K562 (cell line): Measurements from ENCODE around the gene CFAP126. TPM values are rescaled to one million over a fixed set of nuclear protein-coding genes. Genes with fewer than 3 reads are reported as not detected.
A peak's percentile ranks its signal among the peaks of the same experiment; 100 is the strongest.

Experiments used
- BACH1 ChIP-seq: fragments of 200-800 bp; sonication (Bioruptor generic); IDR thresholded peaks from 2 replicates; pipeline ENCODE4 v1.6.1; 2016; ENCODE audit warnings: missing genetic modification characterization, missing compliant biosample characterization
- DACH1 ChIP-seq: fragments of 450-650 bp; IDR thresholded peaks from 2 replicates; pipeline ENCODE4 v1.6.1; 2018; ENCODE audit not compliant: partially characterized antibody
- E2F6 ChIP-seq, 2 experiments: IDR thresholded peaks; 2 replicates each; pipeline ENCODE4 v1.6.1; 2011; ENCODE audit warnings: borderline replicate concordance in 1 of 2, control low read depth in 1 of 2, low read depth in 1 of 2, low read length in 1 of 2, mild to moderate bottlenecking in 1 of 2, mixed read lengths in 1 of 2, moderate library complexity in 1 of 2; ENCODE audit not compliant: insufficient read depth in 1 of 2, insufficient read length in 1 of 2, poor library complexity in 1 of 2, severe bottlenecking in 1 of 2; ENCODE audit errors: extremely low read depth in 1 of 2
- ETV6 ChIP-seq, 3 experiments: fragments of 150-350 bp in 1 of 3; sonication (generic) in 1 of 3; formaldehyde crosslinking in 1 of 3; IDR thresholded peaks; 2 replicates each; pipeline versions ENCODE4 v1.6.1 to v1.8.0; 2014 to 2022; ENCODE audit warnings: borderline replicate concordance in 2 of 3, low read depth in 2 of 3, antibody characterized with exemption in 1 of 3, low read length in 1 of 3, mild to moderate bottlenecking in 1 of 3, missing genetic modification reagents in 1 of 3
- HDGF ChIP-seq: fragments of 450-650 bp; IDR thresholded peaks from 2 replicates; pipeline ENCODE4 v1.6.1; 2016
- L3MBTL2 ChIP-seq: fragments of 450-650 bp; IDR thresholded peaks from 2 replicates; pipeline ENCODE4 v1.6.1; 2016; ENCODE audit warnings: mild to moderate bottlenecking, moderate library complexity
- MIER1 ChIP-seq: fragments of 450-650 bp; IDR thresholded peaks from 2 replicates; pipeline ENCODE4 v1.6.1; 2016; ENCODE audit warnings: antibody characterized with exemption, mild to moderate bottlenecking, low read depth
- NONO ChIP-seq, 2 experiments: fragments of 200-400 bp in 1 of 2; fragments of 450-650 bp in 1 of 2; formaldehyde crosslinking in 1 of 2; IDR thresholded peaks; 2 replicates each; pipeline ENCODE4 v1.6.1; 2017; ENCODE audit warnings: low read depth in 2 of 2, mild to moderate bottlenecking in 2 of 2, moderate library complexity in 2 of 2, low read length in 1 of 2
- POLR2AphosphoS5 ChIP-seq: IDR thresholded peaks from 2 replicates; pipeline ENCODE4 v1.6.1; 2011; ENCODE audit warnings: mild to moderate bottlenecking, low read depth, low read length, moderate library complexity; ENCODE audit not compliant: control insufficient read depth, insufficient read depth
- POLR2B ChIP-seq: fragments of 450-650 bp; IDR thresholded peaks from 2 replicates; pipeline ENCODE4 v1.6.1; 2018; ENCODE audit warnings: low read depth; ENCODE audit not compliant: partially characterized antibody
- SIN3B ChIP-seq: fragments of 450-650 bp; IDR thresholded peaks from 2 replicates; pipeline ENCODE4 v1.6.1; 2017; ENCODE audit warnings: low read depth, mild to moderate bottlenecking, moderate library complexity
- TAL1 ChIP-seq: fragments of 450-650 bp; IDR thresholded peaks from 2 replicates; pipeline ENCODE4 v1.6.1; 2016; ENCODE audit warnings: mild to moderate bottlenecking
- TBL1XR1 ChIP-seq, 2 experiments: IDR thresholded peaks; 2 replicates each; pipeline ENCODE4 v1.6.1; 2012; ENCODE audit warnings: improper control_type of control experiment in 2 of 2, low read length in 2 of 2, mild to moderate bottlenecking in 1 of 2
- XRCC3 ChIP-seq: fragments of 450-650 bp; IDR thresholded peaks from 2 replicates; pipeline ENCODE4 v1.6.1; 2017; ENCODE audit warnings: mild to moderate bottlenecking, moderate library complexity
- ZNF146 ChIP-seq: IDR thresholded peaks from one replicate; pipeline ENCODE4 v1.6.1; 2018; ENCODE audit warnings: missing compliant biosample characterization; ENCODE audit not compliant: unreplicated experiment
- ZNF175 ChIP-seq: fragments of 200-800 bp; sonication (Bioruptor generic); IDR thresholded peaks from 2 replicates; pipeline ENCODE4 v1.6.1; 2016; ENCODE audit warnings: low read depth, mild to moderate bottlenecking, missing genetic modification characterization, missing compliant biosample characterization
- ZNF212 ChIP-seq: fragments of 450-650 bp; formaldehyde crosslinking; IDR thresholded peaks from 2 replicates; pipeline ENCODE4 v1.4.0; 2020; ENCODE audit warnings: mild to moderate bottlenecking
- ZNF76 ChIP-seq: fragments of 250-450 bp; sonication (Bioruptor Pico); IDR thresholded peaks from 2 replicates; pipeline ENCODE4 v1.4.0; 2020; ENCODE audit warnings: mild to moderate bottlenecking, moderate library complexity, borderline replicate concordance
- polyA plus RNA-seq, 8 experiments: library from polyadenylated mRNA; depleted of rRNA in 4 of 8; stranded (reverse) in 5 of 8; unstranded in 3 of 8; fragments of >200 nt; fragmentation: Nextera tagmentation in 2 of 8; fragmentation: Illumina TruSeq in 1 of 8; extraction: Ambion mirVana in 2 of 8; extraction: Trizol in 1 of 8; gene quantifications; 2 replicates each; pipeline versions ENCODE4 v1.2.1 to v1.2.3, GENCODE V29; 2011 to 2014; ENCODE audit warnings: inconsistent platforms in 1 of 8, missing spikeins in 1 of 8
- total RNA-seq, 7 experiments: library from RNA; depleted of rRNA in 6 of 7; stranded (reverse); fragments of >200 nt in 6 of 7; fragmentation: Illumina TruSeq in 2 of 7; extraction: Trizol in 2 of 7; gene quantifications; 2 replicates each; pipeline versions ENCODE4 v1.2.1 to v1.2.3, GENCODE V29; 2011 to 2021; ENCODE audit warnings: low replicate concordance in 1 of 7
- TF ChIP-seq, protein P1 (sequence below): sonication (generic); formaldehyde crosslinking; IDR thresholded peaks from 2 replicates; pipeline ENCODE4 v1.8.1; 2023; ENCODE audit warnings: mild to moderate bottlenecking, missing genetic modification reagents
- TF ChIP-seq, protein P2 (sequence below): sonication (generic); formaldehyde crosslinking; IDR thresholded peaks from 2 replicates; pipeline ENCODE4 v1.8.1; 2023; ENCODE audit warnings: mild to moderate bottlenecking, missing genetic modification reagents
- TF ChIP-seq, protein P3 (sequence below): fragments of 450-650 bp; IDR thresholded peaks from 2 replicates; pipeline ENCODE4 v1.6.1; 2018; ENCODE audit warnings: mild to moderate bottlenecking, low read depth; ENCODE audit not compliant: partially characterized antibody

CFAP126 gene
- total and polyA plus RNA-seq, 9 of the 15 experiments (the other 6 are each of a cell fraction or from before 2014, with no cell fraction given): not detected

DNA sequence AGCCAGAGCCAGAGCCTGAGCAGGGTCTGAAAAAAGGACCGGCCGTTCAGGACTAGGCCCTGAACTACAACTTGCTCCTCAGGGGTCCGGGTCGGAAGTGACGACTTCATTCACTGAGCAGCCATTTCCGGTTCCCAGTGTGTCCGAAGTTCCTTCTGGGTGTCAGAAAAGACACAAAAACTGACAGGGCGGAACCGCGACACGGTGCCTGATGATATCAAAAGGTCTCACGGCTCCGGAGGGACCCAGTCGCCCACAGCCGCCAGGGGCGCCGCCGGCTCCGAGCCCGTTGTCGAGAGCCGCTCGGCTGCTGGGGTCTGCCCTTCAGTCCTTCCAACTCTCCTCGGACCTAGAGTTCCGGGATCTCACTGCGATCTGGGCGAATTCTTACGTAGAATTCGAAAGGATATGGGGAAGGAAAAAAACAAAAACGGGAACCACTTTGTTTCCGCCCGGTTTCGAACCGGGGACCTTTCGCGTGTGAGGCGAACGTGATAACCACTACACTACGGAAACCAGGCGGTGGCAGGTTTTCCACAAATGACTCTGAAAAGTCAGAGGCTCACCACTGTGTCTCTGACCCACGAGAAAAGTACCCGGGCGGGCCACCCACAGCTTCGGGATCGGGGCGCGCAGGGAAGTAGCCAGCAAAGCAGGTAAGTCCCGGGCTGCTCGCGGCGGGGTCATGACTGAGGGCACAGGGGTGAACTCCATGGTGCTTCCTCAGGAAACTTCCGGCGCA lies 31.8 kb upstream of the CFAP126 start (continued):
- TF ChIP-seq DACH1: no peak
- no peak for TF ChIP-seq ZNF212
- TF ChIP-seq POLR2B: peak; percentile 84
- TF ChIP-seq SIN3B: 0 out of 2 replicates have a peak, but pooled peaks have one; percentile 46
- TF ChIP-seq ZNF76: no peak
- TF ChIP-seq E2F6 (IDR thresholded peaks at IDR 0.05; ENCODE audit: borderline replicate concordance in 1 of 2, extremely low read depth in 1 of 2, insufficient read depth in 1 of 2, insufficient read length in 1 of 2, low read depth in 1 of 2, low read length in 1 of 2, poor library complexity in 1 of 2, severe bottlenecking in 1 of 2): no peak
- TF ChIP-seq ZNF175 (CRISPR knock-in tag): 0 out of 2 replicates have a peak, but pooled peaks have one; percentile 21
- TF ChIP-seq ZNF146: no peak
- TF ChIP-seq POLR2AphosphoS5: peak; percentile 88
- peak in 1 of 2 experiments; percentile 59; a peak in 2 of 4 replicates for TF ChIP-seq NONO (IDR thresholded peaks at IDR 0.05; ENCODE audit: low read depth in 2 of 2, low read length in 1 of 2)
- TF ChIP-seq ETV6 (IDR thresholded peaks at IDR 0.05; ENCODE audit: borderline replicate concordance in 1 of 2, low read depth in 2 of 2, low read length in 1 of 2): peak in 1 of 2 experiments; percentile 84; a peak in 2 of 4 replicates
- TF ChIP-seq ETV6 (CRISPR knock-in tag; IDR thresholded peaks at IDR 0.05; ENCODE audit: borderline replicate concordance): no peak
- peak in 1 of 2 experiments; percentile 87; a peak in 2 of 4 replicates for TF ChIP-seq TBL1XR1 (IDR thresholded peaks at IDR 0.05; ENCODE audit: low read length in 2 of 2)
- TF ChIP-seq TAL1: peak; percentile 5; the same call in 1 of the 2 replicates
- TF ChIP-seq L3MBTL2: peak; percentile 70; the same call in 1 of the 2 replicates
- TF ChIP-seq, protein P1, sequence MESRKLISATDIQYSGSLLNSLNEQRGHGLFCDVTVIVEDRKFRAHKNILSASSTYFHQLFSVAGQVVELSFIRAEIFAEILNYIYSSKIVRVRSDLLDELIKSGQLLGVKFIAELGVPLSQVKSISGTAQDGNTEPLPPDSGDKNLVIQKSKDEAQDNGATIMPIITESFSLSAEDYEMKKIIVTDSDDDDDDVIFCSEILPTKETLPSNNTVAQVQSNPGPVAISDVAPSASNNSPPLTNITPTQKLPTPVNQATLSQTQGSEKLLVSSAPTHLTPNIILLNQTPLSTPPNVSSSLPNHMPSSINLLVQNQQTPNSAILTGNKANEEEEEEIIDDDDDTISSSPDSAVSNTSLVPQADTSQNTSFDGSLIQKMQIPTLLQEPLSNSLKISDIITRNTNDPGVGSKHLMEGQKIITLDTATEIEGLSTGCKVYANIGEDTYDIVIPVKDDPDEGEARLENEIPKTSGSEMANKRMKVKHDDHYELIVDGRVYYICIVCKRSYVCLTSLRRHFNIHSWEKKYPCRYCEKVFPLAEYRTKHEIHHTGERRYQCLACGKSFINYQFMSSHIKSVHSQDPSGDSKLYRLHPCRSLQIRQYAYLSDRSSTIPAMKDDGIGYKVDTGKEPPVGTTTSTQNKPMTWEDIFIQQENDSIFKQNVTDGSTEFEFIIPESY (CRISPR knock-in tag): peak; percentile 79
- TF ChIP-seq, protein P2, sequence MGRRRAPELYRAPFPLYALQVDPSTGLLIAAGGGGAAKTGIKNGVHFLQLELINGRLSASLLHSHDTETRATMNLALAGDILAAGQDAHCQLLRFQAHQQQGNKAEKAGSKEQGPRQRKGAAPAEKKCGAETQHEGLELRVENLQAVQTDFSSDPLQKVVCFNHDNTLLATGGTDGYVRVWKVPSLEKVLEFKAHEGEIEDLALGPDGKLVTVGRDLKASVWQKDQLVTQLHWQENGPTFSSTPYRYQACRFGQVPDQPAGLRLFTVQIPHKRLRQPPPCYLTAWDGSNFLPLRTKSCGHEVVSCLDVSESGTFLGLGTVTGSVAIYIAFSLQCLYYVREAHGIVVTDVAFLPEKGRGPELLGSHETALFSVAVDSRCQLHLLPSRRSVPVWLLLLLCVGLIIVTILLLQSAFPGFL: no peak; the same call in none of the 2 replicates
- no peak for TF ChIP-seq BACH1 (tag)
- no peak for TF ChIP-seq MIER1
- TF ChIP-seq, protein P3, sequence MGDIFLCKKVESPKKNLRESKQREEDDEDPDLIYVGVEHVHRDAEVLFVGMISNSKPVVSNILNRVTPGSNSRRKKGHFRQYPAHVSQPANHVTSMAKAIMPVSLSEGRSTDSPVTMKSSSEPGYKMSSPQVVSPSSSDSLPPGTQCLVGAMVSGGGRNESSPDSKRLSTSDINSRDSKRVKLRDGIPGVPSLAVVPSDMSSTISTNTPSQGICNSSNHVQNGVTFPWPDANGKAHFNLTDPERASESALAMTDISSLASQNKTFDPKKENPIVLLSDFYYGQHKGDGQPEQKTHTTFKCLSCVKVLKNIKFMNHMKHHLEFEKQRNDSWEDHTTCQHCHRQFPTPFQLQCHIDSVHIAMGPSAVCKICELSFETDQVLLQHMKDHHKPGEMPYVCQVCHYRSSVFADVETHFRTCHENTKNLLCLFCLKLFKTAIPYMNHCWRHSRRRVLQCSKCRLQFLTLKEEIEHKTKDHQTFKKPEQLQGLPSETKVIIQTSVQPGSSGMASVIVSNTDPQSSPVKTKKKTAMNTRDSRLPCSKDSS: no peak
- TF ChIP-seq HDGF: no peak
- no peak for TF ChIP-seq XRCC3
